ENCODE measurements around the gene RTL9. TPM values are rescaled to one million over a fixed set of nuclear protein-coding genes. Genes with fewer than 3 reads are reported as not detected.

The RTL9 gene
- total RNA-seq (under 1 TPM in 1 of 5 donors, not detected in 4; under 0.01 TPM), polyA plus RNA-seq (not detected)
- long read RNA-seq, donor 1: 0 reads
- long read RNA-seq, donor 2: 0 reads
- long read RNA-seq, donor 3: 0 reads
- long read RNA-seq, donor 4: 0 reads
- long read RNA-seq, donor 5: 0 reads
- long read RNA-seq, donor 6: 0 reads
- long read RNA-seq, donor 7: 0 reads
- long read RNA-seq, donor 8: 0 reads
- long read RNA-seq, donor 9: 0 reads
- long read RNA-seq, donor 10: 0 reads

DNA sequence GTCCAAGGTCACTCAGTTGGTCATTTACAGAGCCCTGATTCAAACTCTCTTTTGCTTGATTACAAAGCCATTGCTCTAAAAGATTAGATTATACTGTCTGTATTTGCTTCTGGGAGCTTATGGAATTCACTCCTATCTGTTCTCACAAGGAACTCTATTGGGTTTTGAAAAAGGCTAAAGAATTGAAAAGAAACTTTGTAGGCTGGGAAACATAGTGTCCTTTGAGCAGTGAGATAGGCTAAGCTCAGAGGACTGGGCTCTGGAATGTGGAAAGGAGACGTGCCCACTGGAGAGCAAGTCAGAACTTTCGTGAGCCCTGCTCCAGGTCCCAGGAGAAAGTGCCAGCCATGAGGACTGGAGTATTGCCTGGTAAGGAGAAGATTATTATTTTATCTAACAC is at the start of gene RTL9:
Gene RTL9, plus strand, starts transcription at position 301 of the 400 bp plus-strand sequence. CDS start 91,770 bp downstream, outside the sequence.
- no peaks in the 10 kb centered on the region for H3K4me1 ChIP-seq
- H3K27me3 ChIP-seq: no peaks in the 10 kb centered on the region
- H3K36me3 ChIP-seq: no peaks in the 10 kb centered on the region
- H3K9me3 ChIP-seq: no peaks in the 10 kb centered on the region
- no peak within 1 kb of the TSS for H3K4me3 ChIP-seq
- TF ChIP-seq POLR2A (IDR thresholded peaks at IDR 0.05): no peak
- TF ChIP-seq POLR2AphosphoS5 (IDR thresholded peaks at IDR 0.05): no peak
- no peak for TF ChIP-seq CTCF (IDR thresholded peaks at IDR 0.05)
- no peak for TF ChIP-seq EP300 (IDR thresholded peaks at IDR 0.05)
- intact Hi-C loops (cut with DNase I; ENCODE audit: low total_unique reads): no loop called here
- no peak for DNase-seq
- H3K27ac ChIP-seq: no peak within 1 kb of the TSS
- WGBS, 5 donors: 46 to 80% (median 67%) methylated on average over 2 of the region's 2 CpGs

DNA sequence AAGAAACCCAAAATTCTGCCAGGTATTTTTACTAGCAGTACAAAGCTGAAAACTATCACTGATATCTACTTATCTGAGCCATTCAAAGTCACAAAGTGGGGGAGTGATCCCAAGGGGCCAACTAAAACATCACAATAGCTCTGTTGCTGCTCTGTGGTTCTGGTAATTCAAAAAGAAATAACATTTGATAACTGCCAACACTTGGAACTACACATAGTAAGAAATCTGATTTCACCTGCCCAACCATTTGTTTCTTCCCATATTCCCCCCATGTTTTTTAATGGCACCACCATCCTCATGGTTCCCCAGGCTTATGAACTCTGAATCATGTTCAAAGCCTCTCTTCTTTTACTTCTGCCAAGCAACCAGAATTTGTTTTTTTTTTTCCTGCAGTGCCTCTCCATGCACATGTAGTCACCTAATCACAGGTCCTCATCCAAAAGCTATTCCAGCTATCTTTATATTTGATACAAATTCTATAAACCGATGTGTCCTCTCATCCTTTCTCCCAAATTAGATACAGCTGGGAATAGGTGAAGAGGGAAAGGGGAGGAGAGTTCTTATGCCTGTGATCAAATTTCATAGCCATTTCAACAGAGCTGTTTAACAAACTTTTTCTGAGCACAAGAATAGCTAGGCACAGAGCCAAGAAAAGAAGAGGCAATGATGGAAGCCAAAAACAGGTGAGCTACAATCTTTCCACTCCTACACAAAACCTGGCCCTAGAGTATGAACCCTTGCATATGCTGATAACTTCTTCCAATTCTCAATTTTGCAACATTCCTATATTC is 48.5 kb upstream of the RTL9 start:
- intact Hi-C loops (cut with DNase I; ENCODE audit: low total_unique reads): no loop called here
- 46 to 71% (median 69%) methylated on average over 1 of the region's 1 CpG for WGBS, 5 donors

GRCh38 chrX:110310896-110311295 is 47.8 kb upstream of the RTL9 start:
- no peak for TF ChIP-seq CTCF (IDR thresholded peaks at IDR 0.05)
- no peak for TF ChIP-seq EP300 (IDR thresholded peaks at IDR 0.05)
- WGBS, 5 donors: 26 to 67% (median 47%) methylated on average over 1 of the region's 1 CpG
- H3K36me3 ChIP-seq: no peaks in the 10 kb centered on the region
- no peak overlapping the region for H3K4me3 ChIP-seq
- DNase-seq: peak in 1 of 2 donors; percentile 8
- no peaks in the 10 kb centered on the region for H3K27me3 ChIP-seq
- no peaks in the 10 kb centered on the region for H3K9me3 ChIP-seq
- no peak overlapping the region for H3K27ac ChIP-seq
- intact Hi-C loops (cut with DNase I; ENCODE audit: low total_unique reads): no loop called here
- peaks cover 0 to 15% (median 6%) of the 10 kb centered on the region in 4 donors for H3K4me1 ChIP-seq

More for the DNA sequence above, 48.5 kb upstream of the RTL9 start:
- H3K4me1 ChIP-seq: peaks cover 0 to 8% (median 2%) of the 10 kb centered on the region in 4 donors
- H3K4me3 ChIP-seq: no peak overlapping the region
- H3K27me3 ChIP-seq: no peaks in the 10 kb centered on the region
- no peaks in the 10 kb centered on the region for H3K9me3 ChIP-seq
- no peaks in the 10 kb centered on the region for H3K36me3 ChIP-seq
- no peak for DNase-seq
- no peak overlapping the region for H3K27ac ChIP-seq
- TF ChIP-seq POLR2A (IDR thresholded peaks at IDR 0.05) (no peak), CTCF (IDR thresholded peaks at IDR 0.05) (no peak), POLR2AphosphoS5 (IDR thresholded peaks at IDR 0.05) (no peak), EP300 (IDR thresholded peaks at IDR 0.05) (no peak)

GRCh38 chrX:110311437-110312230 is 47.0 kb upstream of the RTL9 start:
- no peaks in the 10 kb centered on the region for H3K27me3 ChIP-seq
- 72 to 89% (median 85%) methylated on average over 1 of the region's 1 CpG for WGBS, 5 donors
- peaks cover 0 to 18% (median 6%) of the 10 kb centered on the region in 4 donors for H3K4me1 ChIP-seq
- no peaks in the 10 kb centered on the region for H3K9me3 ChIP-seq
- DNase-seq: no peak
- TF ChIP-seq CTCF (IDR thresholded peaks at IDR 0.05) (no peak), EP300 (IDR thresholded peaks at IDR 0.05) (no peak), POLR2AphosphoS5 (IDR thresholded peaks at IDR 0.05) (no peak), POLR2A (IDR thresholded peaks at IDR 0.05) (no peak)
- H3K36me3 ChIP-seq: no peaks in the 10 kb centered on the region
- H3K4me3 ChIP-seq: no peak overlapping the region
- intact Hi-C loops (cut with DNase I; ENCODE audit: low total_unique reads): no loop called here
- H3K27ac ChIP-seq: no peak overlapping the region

Data from stomach (tissue), 19 donors.